ENCODE results near the gene HDLBP.

DNA sequence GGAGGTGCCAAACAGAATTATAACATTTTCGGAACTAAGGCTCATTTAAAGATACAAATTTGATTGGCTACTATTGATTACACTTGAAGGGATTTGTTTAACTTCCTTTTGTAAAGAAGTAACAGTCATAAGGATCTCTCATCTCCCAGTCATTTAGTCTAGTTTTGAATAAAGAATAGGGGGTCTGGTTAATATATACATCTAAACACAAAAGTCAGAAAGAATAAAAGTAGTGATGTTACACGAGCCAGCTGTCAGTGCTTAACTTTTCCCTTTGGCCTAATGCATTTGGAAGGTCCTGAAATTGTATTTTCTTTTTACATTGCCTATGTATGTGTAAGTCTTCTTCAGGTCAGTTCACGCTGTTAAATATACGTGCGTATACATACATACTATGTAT, 8.3 kb upstream of the HDLBP start:
- TF ChIP-seq SUZ12 (IDR thresholded peaks at IDR 0.05; ENCODE audit: extremely low read depth, insufficient read depth, insufficient read length) (no peak), YY1 (IDR thresholded peaks at IDR 0.05; ENCODE audit: insufficient read depth, insufficient read length) (no peak), ZNF274 (IDR thresholded peaks at IDR 0.05; ENCODE audit: low read depth, low read length) (no peak)
